Panc1 (cell line): ENCODE data around the gene CNNM2.

Experiments used
- POLR2AphosphoS5 ChIP-seq: IDR thresholded peaks from 2 replicates; pipeline ENCODE4 v1.6.1; 2012; ENCODE audit warnings: mild to moderate bottlenecking, low read depth, low read length, moderate library complexity
- TCF7L2 ChIP-seq: IDR thresholded peaks from 2 replicates; pipeline ENCODE4 v1.6.1; 2011; ENCODE audit warnings: mild to moderate bottlenecking, low read depth, low read length, inconsistent platforms
- TF ChIP-seq, protein P1 (sequence below), 2 experiments: IDR thresholded peaks; 2 replicates each; pipeline ENCODE4 v1.6.1; 2011 to 2012; ENCODE audit warnings: low read depth in 2 of 2, control low read depth in 1 of 2, low read length in 1 of 2, mild to moderate bottlenecking in 1 of 2, moderate library complexity in 1 of 2; ENCODE audit not compliant: insufficient read depth in 1 of 2
- TF ChIP-seq, protein P2 (sequence below): fragments of 450-650 bp; IDR thresholded peaks from 2 replicates; pipeline ENCODE4 v1.5.1; 2017; ENCODE audit warnings: mild to moderate bottlenecking

DNA sequence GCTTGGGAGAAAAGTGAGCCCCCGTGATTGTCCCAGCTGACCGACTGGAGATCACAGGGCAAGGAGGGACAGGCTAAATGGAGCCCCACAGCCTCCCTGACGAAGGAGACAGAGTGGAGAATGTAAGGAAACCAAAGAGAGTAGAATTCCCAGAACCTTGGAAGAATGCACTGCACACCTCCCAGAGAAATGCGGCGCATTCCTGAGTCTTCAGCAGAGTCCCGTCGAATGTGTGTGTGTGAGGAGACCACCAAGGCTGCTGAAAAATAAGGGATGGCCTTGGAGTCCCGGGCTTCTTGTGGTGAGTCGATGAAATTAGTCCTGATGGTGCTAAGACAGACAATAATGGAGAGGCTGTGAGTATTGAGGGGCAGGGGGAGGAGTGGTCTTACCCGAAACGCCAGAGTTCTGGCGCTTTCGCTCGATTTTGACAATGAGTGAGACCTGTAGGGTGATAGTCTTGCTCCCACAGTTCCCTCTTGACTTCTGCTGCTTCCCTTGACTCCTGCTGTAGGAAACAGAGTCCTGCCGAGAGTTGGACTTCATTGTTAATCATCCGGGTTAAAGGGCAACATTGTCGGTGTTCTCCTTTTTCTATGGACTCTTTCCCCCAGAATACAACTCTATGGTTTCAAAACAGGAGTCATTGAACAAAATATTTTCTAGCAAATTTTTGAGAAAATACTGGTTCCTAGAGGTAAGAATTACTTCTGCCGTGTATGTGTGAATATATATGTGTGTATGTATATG is 103.2 kb downstream of the CNNM2 start:
- TF ChIP-seq, protein P1, sequence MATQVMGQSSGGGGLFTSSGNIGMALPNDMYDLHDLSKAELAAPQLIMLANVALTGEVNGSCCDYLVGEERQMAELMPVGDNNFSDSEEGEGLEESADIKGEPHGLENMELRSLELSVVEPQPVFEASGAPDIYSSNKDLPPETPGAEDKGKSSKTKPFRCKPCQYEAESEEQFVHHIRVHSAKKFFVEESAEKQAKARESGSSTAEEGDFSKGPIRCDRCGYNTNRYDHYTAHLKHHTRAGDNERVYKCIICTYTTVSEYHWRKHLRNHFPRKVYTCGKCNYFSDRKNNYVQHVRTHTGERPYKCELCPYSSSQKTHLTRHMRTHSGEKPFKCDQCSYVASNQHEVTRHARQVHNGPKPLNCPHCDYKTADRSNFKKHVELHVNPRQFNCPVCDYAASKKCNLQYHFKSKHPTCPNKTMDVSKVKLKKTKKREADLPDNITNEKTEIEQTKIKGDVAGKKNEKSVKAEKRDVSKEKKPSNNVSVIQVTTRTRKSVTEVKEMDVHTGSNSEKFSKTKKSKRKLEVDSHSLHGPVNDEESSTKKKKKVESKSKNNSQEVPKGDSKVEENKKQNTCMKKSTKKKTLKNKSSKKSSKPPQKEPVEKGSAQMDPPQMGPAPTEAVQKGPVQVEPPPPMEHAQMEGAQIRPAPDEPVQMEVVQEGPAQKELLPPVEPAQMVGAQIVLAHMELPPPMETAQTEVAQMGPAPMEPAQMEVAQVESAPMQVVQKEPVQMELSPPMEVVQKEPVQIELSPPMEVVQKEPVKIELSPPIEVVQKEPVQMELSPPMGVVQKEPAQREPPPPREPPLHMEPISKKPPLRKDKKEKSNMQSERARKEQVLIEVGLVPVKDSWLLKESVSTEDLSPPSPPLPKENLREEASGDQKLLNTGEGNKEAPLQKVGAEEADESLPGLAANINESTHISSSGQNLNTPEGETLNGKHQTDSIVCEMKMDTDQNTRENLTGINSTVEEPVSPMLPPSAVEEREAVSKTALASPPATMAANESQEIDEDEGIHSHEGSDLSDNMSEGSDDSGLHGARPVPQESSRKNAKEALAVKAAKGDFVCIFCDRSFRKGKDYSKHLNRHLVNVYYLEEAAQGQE (IDR thresholded peaks at IDR 0.05; ENCODE audit: insufficient read depth in 1 of 2, low read depth in 2 of 2, low read length in 1 of 2): no peak
- TF ChIP-seq, protein P2, sequence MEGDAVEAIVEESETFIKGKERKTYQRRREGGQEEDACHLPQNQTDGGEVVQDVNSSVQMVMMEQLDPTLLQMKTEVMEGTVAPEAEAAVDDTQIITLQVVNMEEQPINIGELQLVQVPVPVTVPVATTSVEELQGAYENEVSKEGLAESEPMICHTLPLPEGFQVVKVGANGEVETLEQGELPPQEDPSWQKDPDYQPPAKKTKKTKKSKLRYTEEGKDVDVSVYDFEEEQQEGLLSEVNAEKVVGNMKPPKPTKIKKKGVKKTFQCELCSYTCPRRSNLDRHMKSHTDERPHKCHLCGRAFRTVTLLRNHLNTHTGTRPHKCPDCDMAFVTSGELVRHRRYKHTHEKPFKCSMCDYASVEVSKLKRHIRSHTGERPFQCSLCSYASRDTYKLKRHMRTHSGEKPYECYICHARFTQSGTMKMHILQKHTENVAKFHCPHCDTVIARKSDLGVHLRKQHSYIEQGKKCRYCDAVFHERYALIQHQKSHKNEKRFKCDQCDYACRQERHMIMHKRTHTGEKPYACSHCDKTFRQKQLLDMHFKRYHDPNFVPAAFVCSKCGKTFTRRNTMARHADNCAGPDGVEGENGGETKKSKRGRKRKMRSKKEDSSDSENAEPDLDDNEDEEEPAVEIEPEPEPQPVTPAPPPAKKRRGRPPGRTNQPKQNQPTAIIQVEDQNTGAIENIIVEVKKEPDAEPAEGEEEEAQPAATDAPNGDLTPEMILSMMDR: no peak
- TF ChIP-seq POLR2AphosphoS5 (no peak), TCF7L2 (no peak)
